GDM1 (cell line): ENCODE data around the gene CGN.

ENCODE experiments used
- DNase-seq: peaks from one replicate; lab custom pipeline; 2025; lab: John Stamatoyannopoulos, UW

The CGN gene

GRCh38 chr1:151510957-151511635 lies at the start of gene CGN:
CGN (plus strand) TSS chr1:151511387; CDS start chr1:151518520, 7,133 bp downstream.
- DNase-seq, result peak; percentile 76

DNA sequence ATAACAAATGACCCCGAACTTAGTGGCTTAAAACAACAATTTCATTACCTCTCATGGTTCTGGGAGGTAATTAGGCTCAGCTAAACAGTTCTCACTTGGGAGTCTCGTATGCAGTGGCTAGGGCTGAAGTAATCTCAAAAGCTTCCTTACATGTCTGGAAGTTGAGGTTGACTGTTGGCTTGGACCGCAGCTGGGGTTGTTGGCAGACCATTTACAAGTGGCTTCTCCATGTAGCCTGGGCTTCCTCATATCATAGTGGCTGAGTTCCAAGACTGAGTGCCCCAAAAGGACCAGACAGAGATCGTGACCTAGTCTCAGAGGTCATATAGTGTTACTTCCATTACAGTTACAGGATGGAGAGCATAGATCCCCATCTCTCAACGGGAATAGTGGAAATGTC lies 49.5 kb upstream of the CGN start:
- no peak for DNase-seq

DNA sequence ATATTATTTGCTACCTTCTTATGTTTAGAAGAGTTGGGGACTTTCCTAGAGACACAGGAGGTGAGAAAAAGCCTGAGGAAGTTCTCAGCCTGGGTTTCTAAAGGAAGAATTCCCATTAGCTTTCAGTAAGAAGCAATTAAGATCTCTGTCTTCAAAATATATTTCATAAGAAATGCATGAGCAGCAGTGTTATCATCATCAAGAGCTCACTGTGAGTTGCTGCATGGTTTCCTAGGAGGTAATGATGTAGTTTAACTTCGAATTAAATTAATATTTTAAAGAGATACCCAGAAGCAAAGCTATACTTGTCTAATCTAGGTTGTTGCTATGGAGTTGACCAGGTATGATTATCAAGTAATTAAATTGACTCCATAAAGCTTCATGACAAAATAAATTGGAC lies 46.2 kb upstream of the CGN start:
- no peak for DNase-seq

- DNase-seq, result no peak
Observed at GRCh38 chr1:151472856-151473731, 38.1 kb upstream of the CGN start.

DNA sequence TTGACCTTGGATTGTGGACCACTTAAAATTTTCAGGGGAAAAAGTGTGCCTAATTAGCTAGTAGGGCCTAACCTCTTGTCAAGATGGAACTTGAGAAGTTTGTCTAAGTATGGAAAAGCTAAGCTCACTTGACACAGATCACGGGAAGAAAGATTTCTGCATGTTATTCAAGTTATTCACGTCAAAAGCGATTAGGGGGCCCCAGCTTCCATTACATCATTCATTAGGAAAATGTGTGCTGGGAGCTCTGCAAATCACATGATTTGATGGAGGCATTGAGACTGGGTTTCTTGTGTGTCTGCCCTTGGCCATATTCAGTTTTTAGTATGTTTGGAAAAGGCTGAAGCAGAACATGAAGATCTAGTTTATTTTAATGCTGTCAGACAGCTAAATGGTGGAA lies 36.4 kb upstream of the CGN start:
- no peak for DNase-seq

DNA sequence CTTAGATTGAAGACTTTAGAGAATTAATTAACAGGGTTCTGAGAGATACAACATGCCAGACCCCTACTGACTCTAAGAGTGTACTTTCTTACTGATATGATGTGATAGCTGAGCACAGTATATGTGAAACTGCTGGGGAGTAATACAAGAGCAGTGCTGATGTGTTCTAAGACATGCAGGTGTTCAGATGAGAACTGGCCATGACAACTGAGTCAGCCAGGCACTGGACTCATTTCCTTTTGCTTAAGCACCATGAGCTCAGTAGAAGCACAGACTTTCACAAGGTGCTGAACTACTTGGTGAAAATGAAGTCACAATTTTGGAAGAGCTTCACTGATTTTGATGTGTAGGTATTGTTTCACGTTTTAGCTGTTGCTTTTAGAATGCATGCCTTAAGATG lies 36.0 kb upstream of the CGN start:
- DNase-seq, result no peak

GRCh38 chr1:151476083-151476482 lies 35.1 kb upstream of the CGN start:
- no peak for DNase-seq

DNA sequence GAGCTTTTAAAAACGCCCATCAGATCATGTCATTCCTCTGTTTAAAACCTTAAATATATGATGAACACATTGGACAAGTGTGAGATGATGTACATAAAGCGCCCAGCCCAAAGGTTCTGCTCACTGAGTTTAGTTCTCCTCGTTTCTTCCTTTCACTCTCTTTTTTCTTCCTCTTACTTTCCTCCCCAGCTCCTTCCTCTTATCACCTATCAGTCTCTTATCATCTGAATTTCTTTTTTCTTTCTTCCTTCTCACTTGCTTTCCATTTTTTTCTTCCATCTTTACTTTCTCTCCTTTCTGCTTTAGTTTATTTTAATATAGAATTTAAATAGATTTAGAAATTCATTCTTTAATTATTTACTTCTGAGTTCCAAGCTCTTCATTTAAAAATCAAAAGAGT lies 34.1 kb upstream of the CGN start:
- DNase-seq, result no peak

- DNase-seq, result no peak
Observed at GRCh38 chr1:151478140-151478812, 32.9 kb upstream of the CGN start.

GRCh38 chr1:151478923-151479322 lies 32.3 kb upstream of the CGN start:
- no peak for DNase-seq

- no peak for DNase-seq
Observed at GRCh38 chr1:151479462-151479861, 31.7 kb upstream of the CGN start.

GRCh38 chr1:151482017-151482416 lies 29.2 kb upstream of the CGN start:
- no peak for DNase-seq

GRCh38 chr1:151485685-151486255 lies 25.4 kb upstream of the CGN start:
- DNase-seq, result no peak

DNA sequence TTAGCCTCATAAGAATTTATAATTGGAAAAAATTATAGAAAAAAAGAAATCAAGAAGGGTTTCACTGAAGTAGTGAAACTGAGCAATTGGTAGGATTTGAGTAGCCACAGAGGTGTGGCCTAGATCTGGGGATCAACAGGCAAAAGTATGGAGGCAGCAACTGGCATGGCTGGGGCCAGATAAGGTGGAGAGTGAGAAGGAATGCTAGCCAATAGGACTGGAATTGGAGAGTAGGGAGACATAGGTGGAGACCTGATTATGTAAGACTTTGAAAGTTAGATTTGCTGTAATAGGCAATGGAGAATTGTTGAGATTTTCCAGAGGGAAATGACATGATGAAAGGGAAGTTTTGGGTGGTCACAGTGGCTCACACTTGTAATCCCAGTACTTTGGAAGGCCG lies 24.6 kb upstream of the CGN start:
- no peak for DNase-seq

- no peak for DNase-seq
Observed at GRCh38 chr1:151491641-151492040, 19.5 kb upstream of the CGN start.

GRCh38 chr1:151492120-151492519 lies 19.1 kb upstream of the CGN start:
- DNase-seq, result no peak

DNA sequence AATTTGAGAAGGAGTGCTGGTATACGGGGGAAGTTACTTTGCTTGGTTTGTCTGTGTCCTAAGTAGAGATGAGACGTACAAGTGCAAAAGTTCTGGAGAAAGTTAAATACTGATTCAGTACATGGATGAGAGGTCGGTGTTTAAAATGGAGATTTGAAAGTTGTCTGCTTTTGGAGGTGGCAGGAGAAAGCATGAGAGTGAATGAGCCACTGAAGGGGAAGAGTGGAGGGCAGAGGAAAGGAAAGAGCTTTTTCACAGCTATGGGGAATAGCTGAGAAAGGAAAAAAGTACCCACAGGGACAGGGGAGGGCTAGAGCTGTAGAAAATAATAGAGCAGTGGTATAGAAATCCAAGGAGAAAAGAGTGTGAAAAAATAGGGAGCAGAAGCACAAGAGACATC lies 18.1 kb upstream of the CGN start:
- DNase-seq, result no peak

DNA sequence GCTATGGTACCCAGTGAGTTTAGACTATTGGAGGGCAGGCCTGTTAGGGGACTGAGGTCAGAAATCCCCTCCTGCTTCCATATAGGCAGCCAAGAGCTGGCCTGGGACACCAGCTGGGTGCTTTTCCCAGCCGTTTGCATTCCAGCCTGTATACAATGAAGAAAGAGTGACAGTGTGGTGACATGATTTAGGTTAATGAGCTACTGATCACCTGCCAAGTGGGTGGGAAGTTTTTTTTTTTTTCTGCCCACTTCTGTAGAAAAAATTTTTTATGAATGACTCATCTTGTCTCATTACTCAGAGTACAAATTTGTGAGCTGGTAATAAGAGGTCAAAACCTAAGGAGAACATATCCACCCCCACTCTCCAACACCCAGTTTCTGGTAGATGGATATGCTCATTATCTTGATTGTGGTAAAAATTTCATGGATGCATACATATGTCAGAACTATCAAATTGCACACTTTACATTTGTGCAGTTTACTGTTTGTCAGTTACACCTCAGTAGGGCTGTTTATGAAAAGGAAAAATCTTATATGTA lies 16.4 kb upstream of the CGN start:
- DNase-seq, result no peak

DNA sequence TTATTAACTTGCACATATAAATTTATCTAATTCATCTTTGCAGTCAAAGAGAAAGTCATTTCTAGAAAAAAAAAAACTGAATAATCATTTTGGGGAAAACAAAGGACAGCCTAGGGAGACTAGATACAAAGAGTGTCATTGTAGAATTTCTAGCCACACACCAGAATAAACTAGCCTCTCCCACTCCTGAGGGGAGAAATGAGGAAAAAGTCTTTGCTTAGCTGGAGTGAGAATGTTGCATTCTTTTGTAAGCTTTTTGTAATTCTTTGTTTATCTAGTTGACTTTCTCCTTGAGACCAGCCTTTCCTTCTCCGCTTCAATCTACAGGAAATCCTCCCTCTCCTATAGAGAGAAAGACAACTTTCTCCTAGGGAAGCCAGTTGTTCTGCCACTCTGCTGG lies 15.9 kb upstream of the CGN start:
- no peak for DNase-seq

DNA sequence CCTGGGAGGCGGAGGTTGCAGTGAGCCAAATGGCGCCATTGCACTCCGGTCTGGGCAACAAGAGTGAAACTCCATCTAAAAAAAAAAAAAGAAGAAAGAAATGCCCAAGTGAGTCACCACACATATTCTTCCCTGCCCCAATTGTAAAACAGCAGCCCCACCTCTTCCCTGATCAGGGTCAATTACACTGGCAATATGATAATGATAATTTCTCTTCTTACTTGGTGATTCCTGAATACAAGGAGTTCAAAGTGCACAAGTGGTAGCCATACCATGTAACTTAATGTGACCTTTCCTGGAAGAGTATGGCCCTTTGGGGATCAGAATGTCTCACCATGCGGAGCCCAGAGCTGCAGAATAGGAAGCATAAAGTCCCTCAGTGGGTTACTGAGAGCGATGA lies 11.8 kb upstream of the CGN start:
- DNase-seq, result no peak

GRCh38 chr1:151499930-151500329 lies 11.3 kb upstream of the CGN start:
- DNase-seq, result no peak

GRCh38 chr1:151501474-151501873 lies 9.7 kb upstream of the CGN start:
- DNase-seq, result no peak
